EH (cell line): ENCODE results near the gene FAM50A.
A peak's percentile ranks its signal among the peaks of the same experiment; 100 is the strongest.

ENCODE experiments used
- DNase-seq: peaks from one replicate; pipeline ENCODE4 v3.0.0-alpha.2; 2015; ENCODE audit warnings: low read depth

The FAM50A gene

DNA sequence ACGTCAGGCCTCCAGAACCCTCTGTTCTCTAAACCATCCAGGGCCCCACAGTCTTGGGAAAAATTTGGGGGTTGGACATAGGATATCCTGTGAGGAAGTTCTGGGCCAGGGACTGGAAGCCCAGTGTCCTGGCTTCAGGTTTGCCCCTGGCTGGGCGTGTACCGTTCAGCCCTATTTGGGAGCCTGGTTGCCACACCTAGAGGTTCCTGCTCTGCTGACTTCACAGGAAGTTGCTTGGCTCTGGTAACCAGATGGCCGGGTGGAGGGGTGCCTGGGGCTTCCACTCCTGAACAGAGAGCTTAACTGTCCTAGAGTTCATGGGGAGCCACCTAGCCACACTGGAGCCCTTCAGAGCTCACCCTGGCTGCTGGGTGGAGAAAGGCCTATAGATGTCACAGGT, 31.5 kb upstream of the FAM50A start:
- peak; percentile 17 for DNase-seq

DNA sequence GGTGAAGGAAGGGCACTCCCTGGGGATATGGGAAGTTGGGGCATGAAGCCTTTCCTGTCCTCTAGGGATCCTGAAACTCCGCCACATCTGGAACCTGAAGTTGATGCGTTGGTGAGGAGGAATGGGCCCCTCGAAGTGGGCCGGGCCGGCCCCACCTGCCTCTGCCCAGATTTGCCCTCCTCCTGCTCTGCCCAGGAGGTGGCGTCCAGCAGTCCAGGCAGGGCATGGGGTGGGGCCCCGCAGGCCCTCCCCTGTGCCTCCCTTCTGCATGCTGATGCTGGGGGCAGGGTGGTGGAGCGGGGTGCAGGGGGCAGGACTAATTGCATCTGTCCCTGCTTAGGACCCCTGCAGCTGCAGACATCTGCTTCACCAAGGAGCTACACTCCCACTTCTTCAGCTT, 30.8 kb upstream of the FAM50A start:
- DNase-seq, result no peak

GRCh38 chrX:154417157-154417556, 26.8 kb upstream of the FAM50A start:
- DNase-seq, result no peak

DNA sequence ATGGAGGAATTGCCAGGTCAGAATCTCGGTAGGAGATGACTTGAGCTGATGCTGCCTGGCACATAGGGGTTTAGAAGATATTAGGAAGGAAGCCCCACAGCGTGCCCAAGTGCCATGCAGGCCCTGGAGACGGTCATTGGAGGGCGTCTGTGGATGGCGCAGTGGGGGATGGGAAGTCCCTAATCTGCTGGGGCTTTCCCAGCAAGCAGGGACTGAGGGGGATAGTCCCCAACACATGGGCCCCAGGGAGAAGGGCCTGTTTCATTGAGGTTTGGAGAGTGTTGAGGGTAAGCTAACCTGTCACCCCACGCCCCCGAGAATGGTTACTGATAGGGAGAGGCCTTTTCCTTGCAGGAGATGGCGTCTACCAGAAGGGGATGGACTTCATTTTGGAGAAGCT, 24.8 kb upstream of the FAM50A start:
- DNase-seq, result no peak

DNA sequence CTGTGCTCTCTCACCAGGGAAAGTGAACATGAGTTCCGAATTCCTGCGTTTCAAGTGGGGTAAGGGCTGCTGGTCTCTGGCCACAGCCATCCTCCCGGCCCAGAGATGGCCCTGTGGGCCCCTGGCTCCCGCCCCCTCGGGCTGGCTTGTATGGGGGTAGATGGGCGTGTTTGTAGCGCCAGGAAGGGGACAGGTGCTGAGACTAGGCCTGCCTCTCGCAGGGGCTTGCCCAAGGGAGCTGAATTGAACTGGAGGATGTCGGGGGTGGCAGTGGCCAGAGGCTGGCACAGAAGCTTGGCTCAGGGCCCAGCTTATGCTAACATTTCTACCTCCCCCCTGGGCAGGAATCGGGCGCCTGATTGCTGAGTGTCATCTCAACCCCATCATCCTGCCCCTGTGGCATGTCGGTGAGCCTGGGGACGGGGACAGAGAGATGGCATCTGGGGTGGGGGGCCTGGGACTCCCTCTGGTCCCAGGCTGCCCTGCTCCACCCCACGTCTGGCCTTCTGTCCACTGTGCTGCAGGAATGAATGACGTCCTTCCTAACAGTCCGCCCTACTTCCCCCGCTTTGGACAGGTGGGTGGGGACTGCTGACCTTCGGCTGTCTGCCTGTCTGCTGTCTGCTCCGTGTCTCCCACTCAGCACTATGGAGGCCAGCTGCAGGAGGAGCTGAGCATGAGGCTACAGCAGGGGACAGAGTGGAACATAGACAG, 24.1 kb upstream of the FAM50A start:
- no peak for DNase-seq

GRCh38 chrX:154420402-154420756, 23.6 kb upstream of the FAM50A start:
- DNase-seq, result no peak

DNA sequence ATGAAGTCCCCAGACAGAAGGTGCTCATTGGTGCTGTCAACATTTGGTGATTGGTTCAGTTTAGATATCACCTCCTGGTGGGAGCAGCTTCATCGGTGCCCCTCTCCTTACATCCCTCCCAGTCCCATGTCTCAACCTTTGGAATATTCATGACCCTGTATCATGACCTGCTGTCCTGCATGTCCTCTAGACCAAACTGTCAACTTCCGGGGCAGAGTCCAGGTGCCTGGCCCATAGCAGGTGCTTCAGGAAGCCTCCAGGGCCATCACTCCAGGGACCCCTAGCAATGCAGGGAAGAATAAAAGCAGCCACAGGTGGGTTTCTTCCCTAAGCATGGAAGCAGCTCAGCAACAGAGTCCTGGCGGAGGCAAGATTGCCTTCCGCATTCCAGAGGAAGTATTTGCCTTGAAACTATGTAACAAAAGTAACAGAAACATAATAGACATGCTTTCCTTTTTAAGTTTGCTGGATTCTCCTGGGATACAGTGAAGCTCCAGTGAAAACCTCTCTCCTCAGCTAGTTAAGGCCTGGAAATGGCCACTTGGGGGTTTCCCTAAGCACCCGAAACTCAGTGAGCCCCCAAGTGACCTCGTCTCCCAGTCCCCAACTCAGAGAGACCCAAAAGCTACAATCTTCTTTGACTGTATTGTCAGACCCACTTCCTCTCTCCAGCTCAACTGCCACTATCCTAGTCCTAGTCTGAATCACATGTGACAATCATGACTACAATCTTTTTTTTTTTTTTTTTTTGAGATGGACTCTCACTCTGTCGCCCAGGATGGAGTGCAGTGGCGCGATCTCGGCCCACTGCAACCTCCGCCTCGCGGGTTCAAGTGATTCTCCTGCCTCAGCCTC, 16.8 kb upstream of the FAM50A start:
- DNase-seq, result peak; percentile 27

DNA sequence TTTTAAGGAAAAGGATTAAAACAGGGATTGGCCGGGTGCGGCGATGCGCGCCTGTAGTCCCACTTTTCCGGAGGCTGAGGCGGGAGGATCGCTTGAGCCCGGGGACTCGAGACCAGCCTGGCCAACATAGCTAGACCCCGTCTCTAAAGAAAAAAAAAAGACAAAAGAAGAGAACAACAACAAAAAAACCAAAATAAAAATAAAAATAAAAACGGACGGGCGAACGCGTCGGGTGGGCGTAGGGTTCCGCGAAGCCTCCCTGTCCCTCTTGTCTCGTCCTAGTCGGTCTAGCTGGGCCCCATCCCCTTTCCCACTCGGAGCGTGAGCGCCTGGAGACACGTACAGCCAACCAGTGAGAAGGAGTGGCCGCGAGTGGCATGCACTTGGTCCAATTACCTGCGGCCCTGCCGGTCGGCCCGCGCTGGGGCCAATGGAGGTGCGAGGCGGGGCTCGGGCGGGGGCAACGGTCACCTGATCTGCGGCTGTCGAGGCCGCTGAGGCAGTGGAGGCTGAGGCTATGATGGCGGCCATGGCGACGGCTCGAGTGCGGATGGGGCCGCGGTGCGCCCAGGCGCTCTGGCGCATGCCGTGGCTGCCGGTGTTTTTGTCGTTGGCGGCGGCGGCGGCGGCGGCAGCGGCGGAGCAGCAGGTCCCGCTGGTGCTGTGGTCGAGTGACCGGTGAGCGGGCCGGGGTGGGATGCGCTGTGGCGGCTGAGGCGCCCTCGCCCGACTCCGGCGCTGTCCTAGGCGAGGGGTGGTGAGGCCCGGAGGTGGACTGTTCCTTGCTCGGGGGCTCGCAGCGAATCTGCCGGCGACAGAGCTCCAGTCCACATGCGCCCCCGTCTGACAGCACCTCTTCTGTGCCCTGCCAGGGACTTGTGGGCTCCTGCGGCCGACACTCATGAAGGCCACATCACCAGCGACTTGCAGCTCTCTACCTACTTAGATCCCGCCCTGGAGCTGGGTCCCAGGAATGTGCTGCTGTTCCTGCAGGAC, 15.5 kb upstream of the FAM50A start, which contains the start of gene ATP6AP1:
ATP6AP1 (plus strand) TSS at position 502 of the 996 bp plus-strand sequence; CDS start at position 518, 16 bp downstream.
- DNase-seq, result peak; percentile 94

- DNase-seq, result no peak
These were observed 14.2 kb upstream of the FAM50A start for GRCh38 chrX:154429711-154430110.

- no peak for DNase-seq
These were observed 13.5 kb upstream of the FAM50A start for GRCh38 chrX:154430479-154430878.

GRCh38 chrX:154430916-154431315, 13.0 kb upstream of the FAM50A start:
- DNase-seq, result no peak

GRCh38 chrX:154431341-154431740, 12.6 kb upstream of the FAM50A start:
- no peak for DNase-seq

DNA sequence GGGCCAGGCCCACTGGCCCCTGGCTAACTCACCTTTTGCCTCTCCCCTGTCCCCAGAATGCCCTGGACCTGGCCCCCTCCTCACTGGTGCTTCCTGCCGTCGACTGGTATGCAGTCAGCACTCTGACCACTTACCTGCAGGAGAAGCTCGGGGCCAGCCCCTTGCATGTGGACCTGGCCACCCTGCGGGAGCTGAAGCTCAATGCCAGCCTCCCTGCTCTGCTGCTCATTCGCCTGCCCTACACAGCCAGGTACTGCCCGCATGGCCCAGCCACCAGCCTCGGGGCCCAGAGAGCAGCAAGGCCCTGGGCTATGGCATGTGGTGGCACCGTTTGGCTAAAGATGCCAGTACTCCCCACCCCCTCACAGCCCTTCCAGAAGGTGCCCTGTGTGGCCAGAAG, 11.7 kb upstream of the FAM50A start:
- no peak for DNase-seq

DNA sequence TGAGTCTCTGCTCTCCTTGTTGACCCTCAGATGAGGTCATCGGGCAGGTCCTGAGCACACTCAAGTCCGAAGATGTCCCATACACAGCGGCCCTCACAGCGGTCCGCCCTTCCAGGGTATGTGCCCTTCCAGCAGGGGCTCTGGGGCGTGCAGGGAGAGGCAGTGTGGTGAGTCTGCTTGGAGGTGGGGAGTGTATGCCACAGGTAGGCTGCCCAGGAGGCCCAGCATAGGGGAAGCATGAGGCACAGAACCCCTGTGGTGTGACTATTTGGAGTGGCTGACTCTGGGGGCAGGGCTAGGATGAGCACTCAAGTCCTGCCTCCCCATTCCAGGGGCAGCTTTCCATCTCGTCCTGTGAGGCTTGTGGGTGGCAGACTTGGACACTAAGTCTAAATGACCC, 10.3 kb upstream of the FAM50A start:
- DNase-seq, result no peak

DNA sequence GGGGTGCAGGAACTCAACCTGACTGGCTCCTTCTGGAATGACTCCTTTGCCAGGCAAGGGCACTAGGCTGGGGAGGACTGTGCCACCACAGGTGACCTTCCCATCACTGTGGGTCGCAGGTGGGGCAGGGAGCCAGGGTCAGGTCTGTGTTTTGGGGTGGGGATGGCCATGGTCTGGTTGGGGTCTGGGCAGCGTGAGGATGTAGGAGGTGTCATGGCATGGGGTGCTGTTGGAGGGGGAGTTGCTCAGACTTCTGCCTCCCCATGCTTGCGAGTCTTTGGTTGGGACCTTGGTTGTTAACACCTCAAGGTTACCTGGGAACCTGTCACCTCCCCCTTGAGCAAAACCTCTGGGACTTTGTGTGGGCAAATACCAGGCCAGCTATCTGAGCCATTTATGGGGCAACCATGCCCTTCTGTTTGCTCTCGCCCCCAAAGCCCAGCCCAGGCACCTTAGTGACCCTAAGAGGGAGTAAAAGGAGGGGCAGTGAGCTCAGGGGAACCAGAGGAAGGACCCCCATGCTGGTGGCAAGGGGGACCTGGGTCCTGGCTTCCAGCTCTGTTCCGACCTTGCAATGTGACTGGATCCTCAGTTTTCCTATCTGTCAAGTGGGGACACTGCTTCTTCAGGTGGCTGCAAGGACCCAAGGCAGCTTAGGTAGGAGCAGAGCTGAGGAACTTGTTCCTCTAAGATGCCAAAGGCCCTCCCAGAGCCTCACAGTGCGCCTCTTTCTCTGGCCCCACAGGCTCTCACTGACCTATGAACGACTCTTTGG, 9.4 kb upstream of the FAM50A start:
- DNase-seq, result no peak

DNA sequence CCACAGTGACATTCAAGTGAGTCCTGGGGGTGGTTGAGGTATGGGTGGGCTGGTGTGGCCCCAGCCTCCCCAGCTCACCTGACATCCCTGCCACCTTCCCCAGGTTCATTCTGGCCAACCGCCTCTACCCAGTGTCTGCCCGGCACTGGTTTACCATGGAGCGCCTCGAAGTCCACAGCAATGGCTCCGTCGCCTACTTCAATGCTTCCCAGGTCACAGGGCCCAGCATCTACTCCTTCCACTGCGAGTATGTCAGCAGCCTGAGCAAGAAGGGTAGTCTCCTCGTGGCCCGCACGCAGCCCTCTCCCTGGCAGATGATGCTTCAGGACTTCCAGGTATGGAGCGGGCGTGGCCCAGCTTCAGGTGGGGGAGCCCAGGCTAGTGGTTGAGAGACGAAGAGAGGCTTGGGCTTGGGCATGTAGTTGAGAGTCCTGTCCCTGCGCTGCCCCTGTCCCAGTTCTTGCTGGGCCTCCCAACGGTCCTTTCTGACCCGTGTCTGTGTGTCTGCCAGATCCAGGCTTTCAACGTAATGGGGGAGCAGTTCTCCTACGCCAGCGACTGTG, 8.7 kb upstream of the FAM50A start:
- no peak for DNase-seq

- DNase-seq, result peak; percentile 34
These were observed 7.5 kb upstream of the FAM50A start for GRCh38 chrX:154436374-154436982.

DNA sequence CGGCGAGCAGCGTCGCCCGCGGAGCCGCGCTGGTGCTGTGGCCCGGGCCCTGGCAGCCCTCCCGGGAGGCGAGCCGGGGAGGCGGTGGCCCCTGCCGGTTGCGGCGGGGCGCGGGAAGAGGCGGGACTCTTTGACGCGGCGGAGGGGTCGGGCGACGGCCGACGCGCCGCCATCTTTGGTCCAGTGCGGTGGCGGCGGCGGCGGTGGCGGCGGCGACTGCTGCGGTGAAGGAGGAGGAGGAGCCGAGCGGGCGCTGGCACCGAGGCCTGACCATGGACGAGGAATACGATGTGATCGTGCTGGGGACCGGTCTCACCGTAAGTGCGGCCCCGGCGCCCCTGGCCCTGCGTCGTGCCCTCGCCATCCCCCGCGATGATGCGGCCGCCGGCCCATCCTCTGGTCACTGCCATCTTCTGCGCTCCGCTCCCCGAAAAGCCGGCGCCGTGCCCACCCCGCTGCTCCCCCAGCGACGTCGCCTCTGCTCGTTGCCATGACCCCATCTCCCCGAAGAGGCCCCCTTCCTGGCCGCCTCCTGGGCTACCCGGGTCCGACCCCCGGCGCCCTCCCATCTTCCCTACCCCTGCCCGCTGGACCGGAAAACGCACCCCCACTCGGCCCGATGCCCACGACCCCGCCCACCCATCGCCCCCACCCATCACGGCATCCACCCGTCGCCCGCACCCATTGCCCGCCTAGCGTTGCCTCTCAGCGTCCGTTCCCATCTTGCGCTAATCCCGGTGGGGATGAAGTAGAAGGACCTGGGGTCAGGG, 6.8 kb upstream of the FAM50A start, which contains the start of gene GDI1:
GDI1 (plus strand) TSS at position 172 of the 770 bp plus-strand sequence; CDS start at position 273, 101 bp downstream.
- peak; percentile 66 for DNase-seq
